ENCODE results near the gene ME3.

DNA sequence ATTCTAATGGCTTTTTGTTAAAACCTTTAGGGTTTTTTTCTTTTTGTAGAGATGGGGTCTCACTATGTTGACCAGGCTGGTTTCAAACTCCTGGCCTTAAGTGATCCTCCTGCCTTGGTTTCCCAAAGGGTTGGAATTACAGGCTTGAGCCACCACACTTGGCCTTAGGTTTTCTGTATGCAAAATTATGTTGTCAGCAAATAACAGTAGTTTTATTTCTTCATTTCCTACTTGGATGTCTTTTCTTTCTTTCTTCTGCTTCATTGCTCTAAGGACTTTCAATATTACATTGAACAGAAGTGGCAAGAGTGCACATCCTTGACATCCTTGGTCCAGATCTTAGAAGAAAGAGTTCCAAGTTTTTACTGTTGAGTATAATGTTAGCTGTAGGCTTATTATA lies 245.0 kb downstream of the ME3 start:
- TF ChIP-seq, protein P1, sequence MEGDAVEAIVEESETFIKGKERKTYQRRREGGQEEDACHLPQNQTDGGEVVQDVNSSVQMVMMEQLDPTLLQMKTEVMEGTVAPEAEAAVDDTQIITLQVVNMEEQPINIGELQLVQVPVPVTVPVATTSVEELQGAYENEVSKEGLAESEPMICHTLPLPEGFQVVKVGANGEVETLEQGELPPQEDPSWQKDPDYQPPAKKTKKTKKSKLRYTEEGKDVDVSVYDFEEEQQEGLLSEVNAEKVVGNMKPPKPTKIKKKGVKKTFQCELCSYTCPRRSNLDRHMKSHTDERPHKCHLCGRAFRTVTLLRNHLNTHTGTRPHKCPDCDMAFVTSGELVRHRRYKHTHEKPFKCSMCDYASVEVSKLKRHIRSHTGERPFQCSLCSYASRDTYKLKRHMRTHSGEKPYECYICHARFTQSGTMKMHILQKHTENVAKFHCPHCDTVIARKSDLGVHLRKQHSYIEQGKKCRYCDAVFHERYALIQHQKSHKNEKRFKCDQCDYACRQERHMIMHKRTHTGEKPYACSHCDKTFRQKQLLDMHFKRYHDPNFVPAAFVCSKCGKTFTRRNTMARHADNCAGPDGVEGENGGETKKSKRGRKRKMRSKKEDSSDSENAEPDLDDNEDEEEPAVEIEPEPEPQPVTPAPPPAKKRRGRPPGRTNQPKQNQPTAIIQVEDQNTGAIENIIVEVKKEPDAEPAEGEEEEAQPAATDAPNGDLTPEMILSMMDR (IDR thresholded peaks at IDR 0.05), result no peak
- no peak for TF ChIP-seq POLR2A (IDR thresholded peaks at IDR 0.05)

Data from lower leg skin (tissue), 3 donors.